NCI-H748 (cell line): ENCODE data around the gene KPNB1.
A peak's percentile ranks its signal among the peaks of the same experiment; 100 is the strongest.

ENCODE experiments used
- DNase-seq: peaks from one replicate; lab custom pipeline; 2025; ENCODE audit not compliant: unreplicated experiment; lab: John Stamatoyannopoulos, UW

KPNB1 gene

GRCh38 chr17:47696717-47697642 is 47.3 kb downstream of the KPNB1 start:
- DNase-seq: no peak

- DNase-seq: no peak
These were observed 48.4 kb downstream of the KPNB1 start for GRCh38 chr17:47697906-47698711.

- DNase-seq: peak; percentile 46
These were observed 49.2 kb downstream of the KPNB1 start for GRCh38 chr17:47698749-47699535.

- no peak for DNase-seq
These were observed 49.8 kb downstream of the KPNB1 start for GRCh38 chr17:47699536-47699840.

- DNase-seq: no peak
These were observed 51.0 kb downstream of the KPNB1 start for GRCh38 chr17:47700471-47701449.

- no peak for DNase-seq
These were observed 51.9 kb downstream of the KPNB1 start for GRCh38 chr17:47701608-47702007.

- DNase-seq: no peak
These were observed 52.8 kb downstream of the KPNB1 start for GRCh38 chr17:47702391-47702995.

GRCh38 chr17:47703191-47703591 is 53.5 kb downstream of the KPNB1 start:
- DNase-seq: no peak

- DNase-seq: no peak
These were observed 54.0 kb downstream of the KPNB1 start for GRCh38 chr17:47703671-47704070.

- DNase-seq: no peak
These were observed 54.4 kb downstream of the KPNB1 start for GRCh38 chr17:47704116-47704515.

GRCh38 chr17:47704736-47705135 is 55.0 kb downstream of the KPNB1 start:
- DNase-seq: no peak

GRCh38 chr17:47705536-47706530 is 56.1 kb downstream of the KPNB1 start:
- DNase-seq: no peak

- DNase-seq: no peak
These were observed 57.5 kb downstream of the KPNB1 start for GRCh38 chr17:47707056-47707804.

- no peak for DNase-seq
These were observed 58.2 kb downstream of the KPNB1 start for GRCh38 chr17:47707884-47708283.

GRCh38 chr17:47708312-47708863 is 58.7 kb downstream of the KPNB1 start:
- DNase-seq: no peak

GRCh38 chr17:47708864-47709541 is 59.3 kb downstream of the KPNB1 start:
- DNase-seq: no peak

GRCh38 chr17:47709594-47709993 is 59.9 kb downstream of the KPNB1 start:
- no peak for DNase-seq
